ENCODE data around the gene NBEAL1.

DNA sequence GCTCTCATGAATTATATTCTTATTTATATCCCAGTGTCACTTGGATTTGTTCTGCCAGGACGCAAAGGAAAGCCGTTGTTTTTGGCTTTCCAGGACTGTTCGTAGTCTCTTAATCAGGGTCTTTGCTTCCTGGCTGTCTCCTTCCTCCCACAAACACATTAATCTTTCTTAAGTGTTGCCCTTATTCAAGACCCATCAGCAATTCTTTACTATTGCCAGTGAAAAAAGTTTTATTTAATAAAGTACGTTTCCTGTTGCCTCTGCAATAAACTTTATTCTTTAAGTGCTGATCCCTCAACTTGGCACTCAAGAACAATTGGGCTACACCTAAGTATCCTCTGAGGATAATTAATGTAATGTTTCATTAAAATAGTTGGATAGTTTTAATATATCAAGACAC lies 155.8 kb downstream of the NBEAL1 start:
- TF ChIP-seq POLR2A (IDR thresholded peaks at IDR 0.05; ENCODE audit: low read length) (no peak), GATA1 (IDR thresholded peaks at IDR 0.05; ENCODE audit: low read depth, low read length) (no peak)

All from erythroblast (primary cell).